Fibroblast of mammary gland (primary cell): Measurements from ENCODE around the gene TPPP2.

ENCODE experiments used
- DNase-seq: peaks from one replicate; pipeline ENCODE4 v3.0.0-alpha.2; 2010; ENCODE audit warnings: low read depth
- H3K4me3 ChIP-seq: 2 replicates; pipeline ENCODE4 v1.5.1; 2011; ENCODE audit warnings: low read depth, mild to moderate bottlenecking, low read length, moderate library complexity; ENCODE audit not compliant: control insufficient read depth
- TF ChIP-seq, protein P1 (sequence below): conservative IDR thresholded peaks from 2 replicates; pipeline ENCODE4 v1.5.1; 2011; ENCODE audit warnings: low read depth, low read length, inconsistent platforms; ENCODE audit not compliant: control insufficient read depth, insufficient read depth

TPPP2 gene

DNA sequence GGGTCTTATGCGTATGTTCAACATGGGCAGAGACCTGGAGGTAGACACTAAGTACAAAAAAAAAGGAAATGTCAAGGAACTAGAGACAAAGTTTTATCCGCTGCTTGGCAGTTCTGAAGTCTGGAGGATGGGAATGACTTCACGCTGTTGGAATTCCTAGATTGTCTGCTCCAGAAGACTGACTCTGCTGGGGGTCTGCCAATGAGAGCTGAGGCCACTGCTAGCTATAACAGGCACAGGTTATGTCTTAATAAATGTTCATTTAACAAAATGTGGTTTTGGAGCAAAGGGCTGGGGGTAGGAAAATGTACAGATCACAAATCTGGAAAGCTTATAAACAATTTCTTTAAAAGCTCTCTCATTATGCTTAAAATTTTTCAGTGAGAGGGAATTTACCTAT, 33.5 kb downstream of the TPPP2 start:
- TF ChIP-seq, protein P1, sequence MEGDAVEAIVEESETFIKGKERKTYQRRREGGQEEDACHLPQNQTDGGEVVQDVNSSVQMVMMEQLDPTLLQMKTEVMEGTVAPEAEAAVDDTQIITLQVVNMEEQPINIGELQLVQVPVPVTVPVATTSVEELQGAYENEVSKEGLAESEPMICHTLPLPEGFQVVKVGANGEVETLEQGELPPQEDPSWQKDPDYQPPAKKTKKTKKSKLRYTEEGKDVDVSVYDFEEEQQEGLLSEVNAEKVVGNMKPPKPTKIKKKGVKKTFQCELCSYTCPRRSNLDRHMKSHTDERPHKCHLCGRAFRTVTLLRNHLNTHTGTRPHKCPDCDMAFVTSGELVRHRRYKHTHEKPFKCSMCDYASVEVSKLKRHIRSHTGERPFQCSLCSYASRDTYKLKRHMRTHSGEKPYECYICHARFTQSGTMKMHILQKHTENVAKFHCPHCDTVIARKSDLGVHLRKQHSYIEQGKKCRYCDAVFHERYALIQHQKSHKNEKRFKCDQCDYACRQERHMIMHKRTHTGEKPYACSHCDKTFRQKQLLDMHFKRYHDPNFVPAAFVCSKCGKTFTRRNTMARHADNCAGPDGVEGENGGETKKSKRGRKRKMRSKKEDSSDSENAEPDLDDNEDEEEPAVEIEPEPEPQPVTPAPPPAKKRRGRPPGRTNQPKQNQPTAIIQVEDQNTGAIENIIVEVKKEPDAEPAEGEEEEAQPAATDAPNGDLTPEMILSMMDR: no peak
- no peak overlapping the region for H3K4me3 ChIP-seq
- peak; percentile 83 for DNase-seq

DNA sequence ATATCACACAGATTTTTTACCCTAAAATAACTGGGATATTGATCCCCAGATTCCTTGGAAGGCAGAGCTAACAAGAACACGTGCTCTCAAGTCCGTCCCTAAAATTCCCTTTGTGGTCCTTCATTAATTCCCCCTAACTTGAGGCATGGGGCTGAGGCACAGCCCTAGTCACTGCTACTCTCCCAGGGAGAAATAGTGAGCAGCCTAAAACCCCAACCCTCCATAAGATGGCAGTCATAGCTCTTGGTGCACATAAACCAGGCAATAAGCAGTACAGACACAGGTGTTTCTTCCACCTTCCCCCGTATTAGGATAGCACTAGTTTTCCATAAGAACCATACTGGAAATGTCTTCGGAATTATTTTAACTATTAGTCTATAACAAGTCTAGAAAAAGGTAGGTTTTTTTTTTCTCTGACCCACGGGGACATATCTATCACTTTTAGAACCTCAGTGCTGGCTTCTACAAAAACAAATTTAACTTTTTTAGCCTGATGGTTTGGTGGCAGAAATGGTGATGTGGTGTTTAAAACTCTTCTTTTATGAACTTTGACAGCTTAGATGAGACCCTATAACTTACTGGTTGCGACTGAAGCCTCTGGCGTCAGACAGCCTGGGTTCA, 37.0 kb downstream of the TPPP2 start:
- TF ChIP-seq, protein P1: peak; percentile 31
- H3K4me3 ChIP-seq: no peak overlapping the region
- DNase-seq: no peak

DNA sequence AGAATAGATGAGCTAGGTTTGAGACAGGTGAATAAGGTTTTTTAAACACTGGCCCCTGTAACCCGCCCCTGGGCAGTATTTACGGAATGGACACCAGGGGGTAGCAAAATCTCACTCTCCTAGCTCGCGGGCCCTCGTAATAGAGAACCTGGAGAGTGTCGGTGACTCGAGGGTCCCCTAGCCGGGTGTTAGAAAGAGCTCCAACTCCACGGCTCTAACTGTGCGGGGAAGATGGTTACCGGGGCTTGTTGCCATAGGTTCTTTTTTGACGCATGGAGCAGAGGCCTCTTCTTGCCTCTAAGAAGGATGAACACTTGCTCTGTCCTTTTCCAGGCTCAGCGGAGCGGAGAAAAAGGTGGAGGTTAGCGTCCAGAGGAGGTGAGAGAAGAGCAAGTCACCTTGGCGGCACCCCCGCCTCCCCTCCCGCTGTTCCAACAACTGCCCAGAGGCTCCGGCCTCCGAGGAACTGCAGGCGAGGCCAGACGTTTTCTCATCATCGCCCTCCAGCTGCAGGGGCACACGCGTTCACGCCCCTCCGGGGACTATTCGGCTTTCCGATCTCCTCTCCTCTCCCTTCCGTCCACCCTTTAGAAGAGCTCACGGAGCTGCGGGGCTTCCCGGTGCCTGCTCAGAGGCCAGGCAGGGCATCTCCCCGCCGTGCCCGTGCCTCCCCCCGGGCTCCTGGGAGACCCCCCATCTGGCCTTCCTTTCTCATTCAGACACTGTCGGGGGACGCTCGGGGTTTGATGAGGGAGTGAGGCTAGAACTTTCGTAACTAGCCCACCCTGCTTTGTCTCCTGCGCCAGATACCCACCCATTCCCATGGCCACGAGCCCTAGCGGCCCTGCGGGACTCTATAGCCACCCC, 38.7 kb downstream of the TPPP2 start:
- peak overlapping the region; percentile 56 for H3K4me3 ChIP-seq

DNA sequence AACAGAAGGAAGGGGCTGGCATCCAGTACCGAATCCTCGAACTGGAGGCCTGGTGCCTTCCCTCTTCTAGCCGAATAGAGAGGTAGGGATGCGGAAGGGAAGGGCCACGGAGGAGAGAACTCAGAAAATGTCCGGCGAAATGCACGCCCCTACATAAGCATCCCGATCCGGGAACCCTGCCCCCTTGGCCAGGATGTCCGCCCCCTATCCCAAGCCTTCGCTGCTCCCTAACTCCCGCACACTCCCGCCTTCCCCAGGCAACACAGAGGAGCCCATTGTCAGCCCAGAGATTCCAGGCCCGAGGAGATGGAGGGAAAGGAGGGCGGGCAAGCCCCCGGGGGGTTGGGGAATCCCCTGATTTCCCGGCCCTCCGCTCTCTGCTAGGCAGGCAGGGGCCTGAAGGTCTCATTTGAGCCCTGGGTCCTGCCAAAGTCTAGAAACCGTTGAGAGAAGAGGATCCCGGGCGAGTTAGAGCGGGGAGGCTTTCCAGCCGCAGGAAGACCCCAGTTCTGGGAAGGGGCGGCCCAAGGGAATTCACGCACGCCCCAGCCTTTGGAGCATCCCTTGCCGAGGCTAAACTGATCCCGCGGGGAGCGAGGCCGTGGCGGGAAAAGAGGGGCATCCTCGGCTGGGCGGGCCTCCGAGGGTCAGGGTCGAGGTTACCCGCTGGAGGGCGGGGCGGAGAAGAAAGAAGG, 39.5 kb downstream of the TPPP2 start:
- DNase-seq: no peak
- TF ChIP-seq, protein P1: no peak
- H3K4me3 ChIP-seq: peak overlapping the region; percentile 56

More for the DNA sequence above, 38.7 kb downstream of the TPPP2 start:
- peak; percentile 63 for DNase-seq
- TF ChIP-seq, protein P1: peak; percentile 68

DNA sequence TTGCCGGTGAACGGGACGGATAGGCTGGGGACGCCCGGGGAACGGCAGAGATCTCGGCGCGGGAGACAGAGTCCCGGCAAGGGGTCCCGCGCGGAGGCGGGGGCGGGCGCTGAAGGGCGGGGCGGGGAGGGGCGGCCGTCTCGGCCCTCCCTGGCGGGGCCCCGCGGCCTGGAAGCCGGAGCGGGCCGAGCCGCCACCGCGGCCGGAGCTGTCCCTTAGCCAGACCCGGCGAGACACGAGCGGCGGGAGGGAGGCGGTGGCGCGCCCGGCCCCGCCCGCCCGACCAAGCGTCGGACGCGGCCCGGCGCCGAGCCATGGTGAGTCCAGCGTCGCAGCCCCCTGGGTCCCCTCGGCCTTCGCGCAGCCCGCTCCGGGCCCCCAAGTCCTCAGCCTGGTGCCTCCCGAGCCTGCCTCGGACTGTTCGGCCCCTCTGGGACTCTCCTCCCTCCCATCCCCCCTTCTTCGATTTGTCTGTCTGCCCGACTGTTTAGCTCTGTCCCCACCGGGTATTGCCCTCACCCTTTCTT, 40.1 kb downstream of the TPPP2 start, which contains the start of gene ARHGEF40:
ARHGEF40 (plus strand) TSS at position 222 of the 527 bp plus-strand sequence; CDS start at position 315, 93 bp downstream.
- no peak for DNase-seq
- H3K4me3 ChIP-seq: peak within 1 kb of the TSS; percentile 77
- TF ChIP-seq, protein P1: no peak

DNA sequence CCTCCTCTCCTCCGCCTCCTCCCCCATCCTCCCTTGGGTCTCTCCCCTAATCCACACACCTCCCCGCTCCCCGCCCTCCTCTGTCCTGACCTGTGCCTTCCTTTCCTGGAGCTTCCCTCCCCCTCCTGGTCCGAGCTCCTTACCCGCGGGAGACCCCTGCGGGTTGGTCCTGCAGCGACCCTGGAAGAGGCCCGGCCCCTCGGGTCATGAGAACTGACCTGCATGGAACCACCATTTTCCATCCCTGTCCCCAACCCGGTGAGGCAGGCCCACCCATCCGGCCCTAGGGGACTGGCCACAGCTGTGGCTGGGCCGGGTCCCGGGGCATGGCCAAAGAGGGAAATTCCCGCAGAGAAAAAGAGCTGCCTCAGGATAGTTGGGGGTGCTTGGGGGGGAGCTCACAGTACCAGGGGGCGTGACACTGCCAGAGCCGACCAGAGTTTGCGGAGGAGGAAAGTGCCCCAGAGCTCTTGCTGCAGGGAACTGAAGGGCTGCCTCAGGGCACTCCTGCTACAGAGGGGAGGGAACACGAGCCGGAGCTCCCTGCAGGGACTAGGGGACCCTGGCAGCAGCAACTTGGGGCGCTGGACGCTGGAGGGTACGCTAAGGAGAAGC, 40.7 kb downstream of the TPPP2 start:
- DNase-seq: peak; percentile 66
- H3K4me3 ChIP-seq: peak overlapping the region; percentile 77
- TF ChIP-seq, protein P1: no peak
